PFSK-1 (cell line): Measurements from ENCODE around the gene FKBP8.

Experiments
- POLR2AphosphoS5 ChIP-seq: IDR thresholded peaks from 2 replicates; pipeline ENCODE4 v1.6.1; 2012; ENCODE audit warnings: low read depth, mild to moderate bottlenecking, control low read depth, low read length, moderate library complexity
- TAF1 ChIP-seq: IDR thresholded peaks from 2 replicates; pipeline ENCODE4 v1.6.1; 2012; ENCODE audit warnings: low read length, control low read depth, borderline replicate concordance; ENCODE audit not compliant: insufficient read depth

GRCh38 chr19:18531485-18531884 lies 11.9 kb downstream of the FKBP8 start:
- no peak for TF ChIP-seq POLR2AphosphoS5
- TF ChIP-seq TAF1 = no peak
